Measurements from ENCODE around the gene EEA1. TPM values are rescaled to one million over a fixed set of nuclear protein-coding genes. Genes with fewer than 3 reads are reported as not detected.

EEA1 gene
- total RNA-seq (10 to 100 TPM; 11.0 to 36.9 (median 24.6) TPM), polyA plus RNA-seq (10 to 100 TPM in 1 of 3 donors, 1 to 10 TPM in 2; 2.5 to 28.6 (median 5.1) TPM)
- long read RNA-seq, donor 1: 0 reads
- long read RNA-seq, donor 2: 0 reads
- long read RNA-seq, donor 3: 0 reads
- long read RNA-seq, donor 4, partial matches to known transcripts: 30 of 34 reads
- long read RNA-seq, donor 4, other reads (novel, unspliced or antisense): 4 of 34 reads
- long read RNA-seq, donor 5, full-length matches to known transcripts: 5 of 9 reads
- long read RNA-seq, donor 5, partial matches to known transcripts: 3 of 9 reads
- long read RNA-seq, donor 5, other reads (novel, unspliced or antisense): 1 of 9 reads
- long read RNA-seq, donor 6, partial matches to known transcripts: 22 of 28 reads
- long read RNA-seq, donor 6, other reads (novel, unspliced or antisense): 6 of 28 reads
- long read RNA-seq, donor 7: 0 reads
- long read RNA-seq, donor 8: 0 reads
- long read RNA-seq, donor 9: 0 reads
- long read RNA-seq, donor 10: 0 reads

DNA sequence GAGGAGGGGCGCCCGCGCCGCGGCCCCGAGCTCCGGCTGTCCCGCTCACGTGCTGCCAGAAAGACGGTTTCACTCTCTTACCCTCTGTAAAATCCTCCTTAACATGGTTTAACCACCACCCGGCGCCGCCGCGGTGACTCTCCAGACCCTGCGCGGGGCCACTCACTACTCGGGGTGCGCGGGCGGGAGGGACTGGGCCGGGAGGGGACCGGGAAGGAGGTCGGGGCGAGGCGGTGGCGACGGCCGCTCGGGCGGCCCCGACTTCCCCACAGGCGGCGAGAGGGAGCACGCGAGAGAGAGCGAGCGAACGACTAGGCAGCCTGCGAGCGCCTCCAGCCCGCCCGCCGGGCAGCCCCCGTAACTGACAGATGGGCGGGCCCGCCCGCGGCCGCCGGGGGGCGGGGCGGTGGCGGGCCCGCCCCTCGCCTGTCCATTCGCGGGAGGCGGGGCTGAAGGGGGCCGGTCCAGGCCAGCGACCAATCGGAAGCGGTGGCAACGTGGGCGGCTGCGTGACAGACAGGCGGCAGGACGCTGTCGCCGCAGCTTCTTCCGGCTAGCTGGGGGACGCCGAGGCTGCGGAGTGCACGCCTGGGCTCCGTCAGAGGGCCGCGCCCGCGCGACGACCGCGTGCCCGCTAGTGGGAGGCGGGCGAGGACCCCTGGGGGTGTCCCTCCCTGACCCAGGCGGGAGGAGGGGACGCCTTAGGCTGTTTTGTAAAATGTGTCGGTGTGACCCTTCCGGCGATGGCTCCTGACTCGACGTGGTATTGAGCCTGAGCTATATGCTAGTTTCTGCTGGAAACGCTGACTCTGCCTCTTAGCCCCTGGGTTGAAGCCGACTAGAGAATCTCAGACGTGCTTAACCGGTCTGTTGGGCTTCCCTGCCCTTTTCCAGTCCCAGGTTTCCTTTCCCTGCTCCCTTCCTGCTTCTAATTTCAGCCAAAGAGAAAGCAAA, at the start of gene EEA1:
EEA1 (minus strand) TSS at position 334 of the 954 bp plus-strand sequence; CDS start at position 105, 229 bp downstream.
- WGBS, 4 donors: 0 to 3% (median 1%) methylated on average over 19 to 98 of the region's 98 CpGs
- TF ChIP-seq POLR2A (IDR thresholded peaks at IDR 0.05): peak; percentile 82 to 98
- TF ChIP-seq, protein P1, sequence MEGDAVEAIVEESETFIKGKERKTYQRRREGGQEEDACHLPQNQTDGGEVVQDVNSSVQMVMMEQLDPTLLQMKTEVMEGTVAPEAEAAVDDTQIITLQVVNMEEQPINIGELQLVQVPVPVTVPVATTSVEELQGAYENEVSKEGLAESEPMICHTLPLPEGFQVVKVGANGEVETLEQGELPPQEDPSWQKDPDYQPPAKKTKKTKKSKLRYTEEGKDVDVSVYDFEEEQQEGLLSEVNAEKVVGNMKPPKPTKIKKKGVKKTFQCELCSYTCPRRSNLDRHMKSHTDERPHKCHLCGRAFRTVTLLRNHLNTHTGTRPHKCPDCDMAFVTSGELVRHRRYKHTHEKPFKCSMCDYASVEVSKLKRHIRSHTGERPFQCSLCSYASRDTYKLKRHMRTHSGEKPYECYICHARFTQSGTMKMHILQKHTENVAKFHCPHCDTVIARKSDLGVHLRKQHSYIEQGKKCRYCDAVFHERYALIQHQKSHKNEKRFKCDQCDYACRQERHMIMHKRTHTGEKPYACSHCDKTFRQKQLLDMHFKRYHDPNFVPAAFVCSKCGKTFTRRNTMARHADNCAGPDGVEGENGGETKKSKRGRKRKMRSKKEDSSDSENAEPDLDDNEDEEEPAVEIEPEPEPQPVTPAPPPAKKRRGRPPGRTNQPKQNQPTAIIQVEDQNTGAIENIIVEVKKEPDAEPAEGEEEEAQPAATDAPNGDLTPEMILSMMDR (IDR thresholded peaks at IDR 0.05): peak in 2 of 6 experiments; percentile 16 to 34
- peak; percentile 97 to 99 (median 98) for DNase-seq
- Histone ChIP-seq H3K9me3 (replicated peaks in 1 of 3) (no peaks in the 10 kb centered on the region), H3K27ac (peak within 1 kb of the TSS; percentile 95 to 99 (median 99)), H3K27me3 (no peaks in the 10 kb centered on the region), H3K4me3 (peak within 1 kb of the TSS; percentile 48 to 98 (median 64)), H3K4me1 (replicated peaks in 1 of 2) (peaks cover 18 to 26% of the 10 kb centered on the region in 2 donors), H3K36me3 (replicated peaks in 1 of 2) (no peaks in the 10 kb centered on the region)
- intact Hi-C loops (cut with DNase I): no loop called here

DNA sequence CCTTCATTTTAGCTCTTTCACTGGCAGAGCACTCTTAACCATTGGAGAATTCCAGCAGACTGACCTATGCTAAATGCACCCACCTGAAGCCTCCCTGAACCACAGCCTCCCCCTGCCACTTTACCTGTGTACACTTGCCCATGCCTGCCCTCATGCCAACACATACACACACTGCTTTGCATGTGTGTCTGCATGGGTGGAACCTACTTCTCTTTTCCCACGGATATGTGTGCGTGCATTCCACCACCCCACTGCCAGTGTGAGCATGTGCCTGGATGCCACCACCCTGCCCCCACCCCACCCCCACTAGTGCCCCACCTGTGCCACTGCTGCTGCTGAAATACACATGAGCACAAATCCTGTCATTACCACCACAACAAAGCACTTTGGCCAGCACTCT, 49.5 kb upstream of the EEA1 start:
- intact Hi-C loops (cut with DNase I): no loop called here
- 73 to 93% (median 83%) methylated on average over 2 of the region's 2 CpGs for WGBS, 4 donors
- Histone ChIP-seq H3K9me3 (replicated peaks in 1 of 3) (peaks cover 0 to 7% (median 0%) of the 10 kb centered on the region in 3 donors), H3K27ac (no peak overlapping the region), H3K4me1 (replicated peaks in 1 of 2) (no peaks in the 10 kb centered on the region), H3K27me3 (no peaks in the 10 kb centered on the region), H3K4me3 (no peak overlapping the region), H3K36me3 (replicated peaks in 1 of 2) (no peaks in the 10 kb centered on the region)
- no peak for TF ChIP-seq POLR2A (IDR thresholded peaks at IDR 0.05)
- TF ChIP-seq, protein P1 (IDR thresholded peaks at IDR 0.05): no peak
- no peak for DNase-seq

DNA sequence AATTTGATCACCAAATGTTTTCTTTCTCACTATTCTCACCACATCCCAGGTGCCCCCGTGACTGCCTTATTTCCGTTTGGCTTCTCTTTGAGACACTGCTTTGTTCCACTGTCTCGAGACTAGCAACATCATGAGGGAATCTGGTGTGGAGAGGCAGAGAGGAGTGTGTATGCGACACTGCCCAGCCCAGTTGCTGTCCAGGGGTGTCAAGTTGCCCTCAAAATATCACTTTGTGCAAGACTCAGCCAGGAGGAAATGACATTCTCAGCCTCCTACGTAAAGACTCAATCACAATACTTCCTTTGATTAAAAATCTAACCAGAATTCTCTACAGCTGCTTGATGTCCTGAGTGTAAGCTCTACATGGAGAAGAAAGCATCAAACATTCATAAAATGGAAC, 48.2 kb upstream of the EEA1 start:
- Histone ChIP-seq H3K27me3 (no peaks in the 10 kb centered on the region), H3K4me1 (replicated peaks in 1 of 2) (peaks cover 2 to 3% of the 10 kb centered on the region in 2 donors), H3K27ac (no peak overlapping the region), H3K36me3 (replicated peaks in 1 of 2) (no peaks in the 10 kb centered on the region), H3K9me3 (replicated peaks in 1 of 3) (peaks cover 0 to 7% (median 0%) of the 10 kb centered on the region in 3 donors), H3K4me3 (no peak overlapping the region)
- TF ChIP-seq POLR2A (IDR thresholded peaks at IDR 0.05): no peak
- TF ChIP-seq, protein P1 (IDR thresholded peaks at IDR 0.05): no peak
- WGBS, 4 donors: 80 to 87% (median 82%) methylated on average over 5 of the region's 5 CpGs
- no peak for DNase-seq
- intact Hi-C loops (cut with DNase I): no loop called here

DNA sequence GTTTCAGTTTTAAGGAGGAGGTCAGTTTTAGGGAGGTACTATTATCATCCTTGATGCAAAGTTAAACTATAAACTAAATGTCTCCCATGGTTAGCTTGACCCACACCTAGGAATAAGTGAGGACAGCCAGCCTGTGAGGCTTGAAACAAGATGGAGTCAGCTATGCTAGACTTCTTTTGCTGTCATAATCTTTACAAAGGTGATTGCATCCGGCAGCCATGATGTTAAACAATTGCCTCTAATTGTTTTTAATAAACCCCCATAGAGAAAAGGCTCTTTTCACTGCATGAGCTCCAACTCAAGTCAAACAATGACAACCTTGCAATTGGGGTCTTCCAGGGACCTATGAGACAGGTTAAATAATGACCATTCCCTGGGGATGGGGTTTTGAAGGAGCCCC, 45.7 kb upstream of the EEA1 start:
- 92 to 100% (median 98%) methylated on average over 1 of the region's 1 CpG for WGBS, 4 donors
- no peaks in the 10 kb centered on the region for H3K9me3 ChIP-seq (replicated peaks in 1 of 3)
- no peak for TF ChIP-seq POLR2A (IDR thresholded peaks at IDR 0.05)
- H3K4me3 ChIP-seq: no peak overlapping the region
- H3K27me3 ChIP-seq: no peaks in the 10 kb centered on the region
- no peaks in the 10 kb centered on the region for H3K36me3 ChIP-seq (replicated peaks in 1 of 2)
- intact Hi-C loops (cut with DNase I): no loop called here
- H3K4me1 ChIP-seq (replicated peaks in 1 of 2): peaks cover 11 to 15% of the 10 kb centered on the region in 2 donors
- H3K27ac ChIP-seq: no peak overlapping the region
- DNase-seq: no peak
